Measurements from ENCODE around the gene SEPTIN10. TPM values are rescaled to one million over a fixed set of nuclear protein-coding genes. Genes with fewer than 3 reads are reported as not detected.
A peak's percentile ranks its signal among the peaks of the same experiment; 100 is the strongest.

SEPTIN10 gene
- total RNA-seq, 1 experiment from 2014 or later, result 92.5 TPM

- H3K27ac Mint-ChIP-seq, result no peak overlapping the region; a peak in 1 of 7 replicates
- H3K4me2 ChIP-seq (ENCODE audit: insufficient read depth, insufficient read length, low read length), result no peak overlapping the region
Observed at GRCh38 chr2:109647636-109648035, 33.9 kb upstream of the SEPTIN10 start.

More at GRCh38 chr2:109647636-109648035, 33.9 kb upstream of the SEPTIN10 start:
- TF ChIP-seq CTCF (conservative IDR thresholded peaks at IDR 0.05), result no peak
- no peak overlapping the region for H2AK5ac ChIP-seq (ENCODE audit: insufficient read length, low read length)
- H2BK12ac ChIP-seq (ENCODE audit: insufficient read length, low read depth, low read length), result no peak overlapping the region
- H3K4ac ChIP-seq (ENCODE audit: low read depth, low read length), result no peak overlapping the region
- H2BK15ac ChIP-seq (ENCODE audit: low read depth, low read length), result no peak overlapping the region
- no peak overlapping the region for H3K23ac ChIP-seq (ENCODE audit: insufficient read length, low read depth, low read length)
- no peak overlapping the region for H3T11ph ChIP-seq (ENCODE audit: low read length)
- Mint-ChIP-seq H3K36me3 (ENCODE audit: insufficient read depth in 1 of 3, low read depth in 3 of 3) (no peaks in the 10 kb centered on the region), H3K4me1 (peaks cover 25 to 32% of the 10 kb centered on the region in 2 experiments), H3K27me3 (ENCODE audit: low read depth) (no peaks in the 10 kb centered on the region), H3K4me3 (no peak overlapping the region), H3K9me3 (no peaks in the 10 kb centered on the region)
- H3K56ac ChIP-seq (ENCODE audit: insufficient read length, low read depth, low read length), result no peak overlapping the region
- no peak overlapping the region for H4K91ac ChIP-seq (ENCODE audit: insufficient read length, low read depth, low read length)
- H3K79me1 ChIP-seq (ENCODE audit: insufficient read depth, low read depth, low read length, poor library complexity, severe bottlenecking), result no peaks in the 10 kb centered on the region
- no peak overlapping the region for H2BK5ac ChIP-seq (ENCODE audit: insufficient read length, low read length)
- H3K18ac ChIP-seq (ENCODE audit: insufficient read length, low read depth, low read length), result peak overlapping the region; percentile 29
- no peaks in the 10 kb centered on the region for H3K79me2 ChIP-seq (ENCODE audit: insufficient read depth, low read length)
- H2AFZ ChIP-seq (ENCODE audit: low read length), result no peak overlapping the region
- H3K23me2 ChIP-seq (ENCODE audit: insufficient read length, low read depth, low read length, poor library complexity, severe bottlenecking), result no peaks in the 10 kb centered on the region
- H3K9me3 ChIP-seq (ENCODE audit: control insufficient read depth, low read depth, low read length), result no peaks in the 10 kb centered on the region
- no peak overlapping the region for H4K5ac ChIP-seq (ENCODE audit: insufficient read length, low read depth, low read length)
- no peaks in the 10 kb centered on the region for H3K27me3 ChIP-seq (ENCODE audit: insufficient read depth, low read length)
- no peak overlapping the region for H4K8ac ChIP-seq (replicated peaks; ENCODE audit: insufficient read length, low read depth, low read length)
- no peak overlapping the region for H3K9ac ChIP-seq (ENCODE audit: extremely low read depth, insufficient read length, low read length)
- H2BK120ac ChIP-seq (ENCODE audit: low read depth, low read length, poor library complexity, severe bottlenecking), result no peak overlapping the region
- H2BK20ac ChIP-seq (ENCODE audit: low read depth, low read length, poor library complexity, severe bottlenecking), result no peak overlapping the region
- no peak for DNase-seq
- no peaks in the 10 kb centered on the region for H4K20me1 ChIP-seq (ENCODE audit: control insufficient read depth, insufficient read depth, insufficient read length)
- no peak overlapping the region for H3K14ac ChIP-seq (ENCODE audit: insufficient read depth, low read length)
- no peak overlapping the region for H3K27ac ChIP-seq (ENCODE audit: insufficient read length, low read depth, low read length)
- WGBS (ENCODE audit: extremely low coverage, insufficient read length, low lambda C conversion rate), result no CpG with 5 or more reads among the region's 7 CpGs
- H3K4me1 ChIP-seq (ENCODE audit: insufficient read depth, low read length), result no peaks in the 10 kb centered on the region; the same call in 1 of the 2 replicates
